Regular cardiac myocyte (primary cell): ENCODE data around the gene KRTAP2-3. TPM values are rescaled to one million over a fixed set of nuclear protein-coding genes. Genes with fewer than 3 reads are reported as not detected.

Source experiments
- total RNA-seq: library from RNA; depleted of rRNA; stranded (reverse); fragments of >200 nt; gene quantifications from 2 replicates; pipeline ENCODE4 v1.2.3, GENCODE V29; 2014

KRTAP2-3 gene, protein sequence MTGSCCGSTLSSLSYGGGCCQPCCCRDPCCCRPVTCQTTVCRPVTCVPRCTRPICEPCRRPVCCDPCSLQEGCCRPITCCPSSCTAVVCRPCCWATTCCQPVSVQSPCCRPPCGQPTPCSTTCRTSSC
- total RNA-seq: under 0.01 and 0.77 TPM in 2 replicates

DNA sequence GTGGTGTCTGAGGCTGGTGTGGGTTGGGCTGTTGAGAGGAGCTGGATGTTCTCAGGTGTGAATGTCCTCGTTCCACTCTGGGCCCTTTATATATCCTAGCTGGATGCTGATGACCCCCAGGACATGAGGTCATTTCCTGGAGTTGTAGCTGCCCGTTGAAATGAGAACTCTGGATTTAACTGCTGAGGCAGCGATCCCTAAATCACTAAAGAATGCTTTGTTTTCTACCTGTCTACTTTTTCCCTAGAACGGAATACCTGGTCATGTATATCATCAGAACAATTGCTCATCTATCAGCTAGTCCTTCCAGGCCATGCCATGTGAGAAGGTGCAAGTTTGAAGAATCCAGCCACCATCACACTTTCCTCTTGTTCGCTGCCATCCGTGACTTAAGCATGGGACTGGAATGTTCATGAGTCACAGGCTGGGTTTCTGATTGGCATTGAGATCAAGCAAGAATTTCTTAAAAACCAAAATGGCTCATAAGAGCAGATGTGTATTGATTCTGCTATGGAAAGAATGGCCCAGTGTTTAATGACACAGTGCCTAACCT, at the start of gene KRTAP2-3:
Gene KRTAP2-3 (minus strand): TSS at position 63 of the 553 bp plus-strand sequence. CDS start 64 bp downstream, outside the sequence.

DNA sequence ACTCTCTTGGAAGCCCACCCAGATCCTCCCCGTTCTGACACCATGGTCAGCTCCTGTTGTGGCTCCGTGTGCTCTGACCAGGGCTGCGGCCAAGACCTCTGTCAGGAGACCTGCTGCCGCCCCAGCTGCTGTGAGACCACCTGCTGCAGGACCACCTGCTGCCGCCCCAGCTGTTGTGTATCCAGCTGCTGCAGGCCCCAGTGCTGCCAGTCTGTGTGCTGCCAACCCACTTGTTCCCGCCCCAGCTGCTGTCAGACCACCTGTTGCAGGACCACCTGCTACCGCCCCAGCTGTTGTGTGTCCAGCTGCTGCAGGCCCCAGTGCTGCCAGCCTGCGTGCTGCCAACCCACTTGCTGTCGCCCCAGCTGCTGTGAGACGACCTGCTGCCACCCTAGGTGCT, 45.4 kb upstream of the KRTAP2-3 start, which contains the start of gene KRTAP4-9:
Gene KRTAP4-9 (plus strand): TSS at position 43 of the 400 bp plus-strand sequence. CDS start 0 bp downstream, at position 43.

DNA sequence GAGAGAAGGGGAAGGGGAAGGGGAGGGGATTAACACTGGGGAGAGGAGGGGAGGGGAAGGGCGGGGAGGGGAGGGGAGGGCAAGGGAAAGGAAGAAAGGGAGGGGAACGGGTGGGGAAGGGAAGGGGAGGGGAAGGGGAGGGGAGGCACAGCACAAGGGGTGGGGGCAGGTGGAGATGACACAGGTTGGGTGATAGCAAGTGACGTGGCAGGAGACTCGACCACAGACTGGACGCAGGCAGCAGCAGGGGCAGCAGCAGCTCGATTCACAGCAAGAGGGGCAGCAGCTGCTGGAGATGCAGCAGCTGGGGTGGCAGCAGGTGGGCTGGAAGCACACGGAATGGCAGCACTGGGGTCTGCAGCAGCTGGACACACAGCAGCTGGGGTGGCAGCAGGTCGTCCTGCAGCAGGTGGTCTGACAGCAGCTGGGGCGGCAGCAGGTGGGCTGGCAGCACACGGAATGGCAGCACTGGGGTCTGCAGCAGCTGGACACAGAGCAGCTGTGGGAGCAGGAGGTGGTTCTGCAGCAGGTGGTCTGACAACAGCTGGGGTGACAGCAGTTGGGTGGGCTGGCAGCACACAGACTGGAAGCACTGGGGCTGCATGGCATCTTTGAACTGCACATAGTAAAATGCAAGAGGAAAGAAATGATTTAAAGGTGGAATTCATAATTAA, 41.8 kb upstream of the KRTAP2-3 start, which contains the start of gene KRTAP4-16:
Gene KRTAP4-16 (minus strand): TSS at position 624 of the 674 bp plus-strand sequence. CDS start 0 bp downstream, at position 624.

DNA sequence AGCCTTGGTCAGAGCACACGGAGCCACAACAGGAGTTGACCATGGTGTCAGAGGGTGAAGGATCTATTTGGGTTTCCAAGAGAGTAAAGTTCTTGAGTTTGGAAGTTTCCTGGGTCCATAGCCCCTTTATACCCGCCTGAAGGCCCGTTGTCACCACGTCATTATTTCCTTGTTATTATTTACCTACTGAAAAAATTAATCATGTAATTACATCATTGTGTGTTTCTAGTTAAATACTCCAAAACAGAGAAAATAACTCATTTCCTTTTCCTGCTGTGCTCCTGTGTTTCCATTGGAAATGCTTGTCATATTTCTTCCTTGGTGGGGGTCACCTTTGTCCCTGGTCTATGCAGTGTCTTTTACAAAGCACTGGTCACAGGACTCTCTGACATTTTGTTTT, 38.1 kb upstream of the KRTAP2-3 start, which contains the start of gene KRTAP4-8:
Gene KRTAP4-8 (minus strand): TSS at position 101 of the 400 bp plus-strand sequence. CDS start 58 bp downstream, at position 43.

GRCh38 chr17:41084100-41084856, 24.4 kb upstream of the KRTAP2-3 start, which contains the start of gene KRTAP4-7:
KRTAP4-7 (plus strand) TSS chr17:41084150; CDS start chr17:41084207, 57 bp downstream.

GRCh38 chr17:41065829-41066624, 6.1 kb upstream of the KRTAP2-3 start, which contains the start of gene KRTAP2-4:
KRTAP2-4 (minus strand) TSS chr17:41065879; CDS start chr17:41065845, 34 bp downstream.

GRCh38 chr17:41055130-41055529, 4.8 kb downstream of the KRTAP2-3 start, which contains the start of gene KRTAP2-2:
KRTAP2-2 (minus strand) TSS chr17:41055230; CDS start chr17:41055211, 19 bp downstream.

GRCh38 chr17:41046735-41047465, 13.0 kb downstream of the KRTAP2-3 start, which contains the start of gene KRTAP2-1:
KRTAP2-1 (minus strand) TSS chr17:41047316; CDS start chr17:41047267, 49 bp downstream.

GRCh38 chr17:41040783-41041571, 18.9 kb downstream of the KRTAP2-3 start, which contains the start of gene KRTAP1-1:
KRTAP1-1 (minus strand) TSS chr17:41041450; CDS start chr17:41041397, 53 bp downstream.

GRCh38 chr17:41034346-41034935, 25.5 kb downstream of the KRTAP2-3 start, which contains the start of gene KRTAP1-3:
KRTAP1-3 (minus strand) TSS chr17:41034874; CDS start chr17:41034821, 53 bp downstream.

DNA sequence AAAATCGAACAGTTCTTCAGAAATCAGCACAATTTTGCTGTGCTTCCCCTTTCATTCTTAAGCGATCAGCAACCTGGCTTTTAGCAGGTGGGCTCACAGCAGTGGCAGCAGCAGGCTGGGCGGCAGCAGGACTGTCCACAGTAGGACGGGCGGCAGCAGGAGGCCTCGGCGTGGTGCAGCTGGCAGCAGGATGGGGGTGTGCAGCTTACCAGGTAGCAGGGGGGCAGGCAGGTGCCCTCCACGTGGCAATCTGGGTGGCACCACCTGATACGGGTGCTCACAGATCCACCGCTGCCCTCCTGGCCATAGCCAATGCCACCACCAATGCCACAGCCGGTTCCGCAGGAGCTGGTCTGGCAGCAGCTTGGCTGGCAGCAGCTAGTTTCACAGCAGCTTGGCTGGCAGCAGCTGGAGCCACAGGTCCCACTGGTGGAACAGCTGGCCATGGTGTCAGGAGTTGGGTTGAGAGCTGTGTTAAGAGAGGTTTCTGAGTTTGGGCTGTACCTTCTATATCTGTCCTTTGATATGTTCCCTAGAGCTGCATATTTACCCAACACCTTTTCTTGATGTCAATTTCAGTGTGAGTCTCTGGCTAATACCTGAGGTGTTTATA, 30.2 kb downstream of the KRTAP2-3 start, which contains the start of gene KRTAP1-4:
Gene KRTAP1-4 (minus strand): TSS at position 563 of the 613 bp plus-strand sequence. CDS start 117 bp downstream, at position 446.

DNA sequence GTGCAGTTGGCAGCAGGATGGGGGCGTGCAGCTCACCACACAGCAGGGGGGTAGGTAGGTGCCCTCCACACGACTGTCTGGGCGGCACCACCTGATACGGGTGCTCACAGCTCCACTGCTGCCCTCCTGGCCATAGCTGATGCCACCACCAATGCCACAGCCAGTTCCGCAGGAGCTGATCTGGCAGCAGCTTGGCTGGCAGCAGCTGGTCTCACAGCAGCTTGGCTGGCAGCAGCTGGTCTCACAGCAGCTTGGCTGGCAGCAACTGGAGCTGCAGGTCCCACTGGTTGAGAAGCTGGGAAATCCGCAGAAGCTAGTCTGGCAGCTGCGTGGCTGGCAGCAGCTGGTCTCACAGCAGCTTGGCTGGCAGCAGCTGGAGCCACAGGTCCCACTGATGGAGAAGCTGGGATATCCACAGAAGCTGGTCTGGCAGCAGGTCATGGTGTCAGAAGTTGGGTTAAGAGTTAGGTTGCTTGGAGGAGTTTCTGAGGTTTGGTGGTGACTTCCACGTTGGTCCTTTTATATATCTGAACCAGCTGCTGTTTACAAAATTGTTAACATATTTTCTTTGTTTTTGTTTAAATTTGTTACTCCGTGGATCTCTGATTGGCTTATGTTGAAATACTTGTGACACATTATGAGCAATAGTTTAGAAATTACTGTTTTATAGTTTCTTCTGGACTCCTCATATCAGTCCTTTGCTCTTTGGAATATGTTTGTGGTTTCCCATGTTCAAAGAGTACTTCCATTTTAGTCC, 33.0 kb downstream of the KRTAP2-3 start, which contains the start of gene KRTAP1-5:
Gene KRTAP1-5 (minus strand): TSS at position 494 of the 757 bp plus-strand sequence. CDS start 53 bp downstream, at position 441.

Other genes with a start within 250 kb of the KRTAP2-3 start
- 3.9 and 8.8 TPM in 2 replicates for gene KRT10, start 237.5 kb downstream of the KRTAP2-3 start, total RNA-seq
- gene KRT12, start 192.9 kb downstream of the KRTAP2-3 start, total RNA-seq: not detected in 2 replicates
- gene KRT20, start 174.9 kb downstream of the KRTAP2-3 start, total RNA-seq: not detected in 2 replicates
- gene KRT23, start 122.5 kb downstream of the KRTAP2-3 start, total RNA-seq: under 0.01 TPM in 1 of 2 replicates, not detected in the other
- gene KRT39, start 93.2 kb downstream of the KRTAP2-3 start, total RNA-seq: 0.28 TPM in 1 of 2 replicates, not detected in the other
- not detected in 2 replicates for gene KRT40, start 75.8 kb downstream of the KRTAP2-3 start, total RNA-seq
- gene KRTAP3-3, start 66.0 kb downstream of the KRTAP2-3 start, total RNA-seq: not detected in 2 replicates
- not detected in 2 replicates for gene KRTAP3-2, start 60.2 kb downstream of the KRTAP2-3 start, total RNA-seq
- not detected in 2 replicates for gene KRTAP3-1, start 51.0 kb downstream of the KRTAP2-3 start, total RNA-seq
- gene KRTAP1-5, start 32.9 kb downstream of the KRTAP2-3 start, total RNA-seq: 1.9 and 5.1 TPM in 2 replicates
- not detected in 2 replicates for gene KRTAP1-4, start 29.9 kb downstream of the KRTAP2-3 start, total RNA-seq
- not detected in 2 replicates for gene KRTAP1-3, start 25.2 kb downstream of the KRTAP2-3 start, total RNA-seq
- gene KRTAP1-1, start 18.7 kb downstream of the KRTAP2-3 start, total RNA-seq: under 0.01 TPM in 1 of 2 replicates, not detected in the other
- not detected in 2 replicates for gene KRTAP2-1, start 12.8 kb downstream of the KRTAP2-3 start, total RNA-seq
- not detected in 2 replicates for gene KRTAP2-2, start 4.9 kb downstream of the KRTAP2-3 start, total RNA-seq
- 0.28 TPM in 1 of 2 replicates, not detected in the other for gene KRTAP2-4, start 5.8 kb upstream of the KRTAP2-3 start, total RNA-seq
- not detected in 2 replicates for gene KRTAP4-7, start 24.0 kb upstream of the KRTAP2-3 start, total RNA-seq
- gene KRTAP4-8, start 38.0 kb upstream of the KRTAP2-3 start, total RNA-seq: not detected in 2 replicates
- not detected in 2 replicates for gene KRTAP4-16, start 42.1 kb upstream of the KRTAP2-3 start, total RNA-seq
- not detected in 2 replicates for gene KRTAP4-9, start 45.3 kb upstream of the KRTAP2-3 start, total RNA-seq
- not detected in 2 replicates for gene KRTAP4-11, start 58.3 kb upstream of the KRTAP2-3 start, total RNA-seq
- gene KRTAP4-12, start 64.1 kb upstream of the KRTAP2-3 start, total RNA-seq: not detected in 2 replicates
- not detected in 2 replicates for gene KRTAP4-6, start 80.4 kb upstream of the KRTAP2-3 start, total RNA-seq
- gene KRTAP4-5, start 89.7 kb upstream of the KRTAP2-3 start, total RNA-seq: not detected in 2 replicates
- not detected in 2 replicates for gene KRTAP4-4, start 100.6 kb upstream of the KRTAP2-3 start, total RNA-seq
- not detected in 2 replicates for gene KRTAP4-3, start 108.1 kb upstream of the KRTAP2-3 start, total RNA-seq
- not detected in 2 replicates for gene KRTAP4-2, start 118.1 kb upstream of the KRTAP2-3 start, total RNA-seq
- not detected in 2 replicates for gene KRTAP4-1, start 124.8 kb upstream of the KRTAP2-3 start, total RNA-seq
- not detected in 2 replicates for gene KRTAP9-1, start 129.8 kb upstream of the KRTAP2-3 start, total RNA-seq
- not detected in 2 replicates for gene KRTAP9-2, start 166.5 kb upstream of the KRTAP2-3 start, total RNA-seq
- gene KRTAP9-3, start 172.3 kb upstream of the KRTAP2-3 start, total RNA-seq: not detected in 2 replicates
- gene KRTAP9-8, start 177.9 kb upstream of the KRTAP2-3 start, total RNA-seq: not detected in 2 replicates
- not detected in 2 replicates for gene KRTAP9-4, start 189.6 kb upstream of the KRTAP2-3 start, total RNA-seq
- not detected in 2 replicates for gene KRTAP9-9, start 195.3 kb upstream of the KRTAP2-3 start, total RNA-seq
- not detected in 2 replicates for gene KRTAP9-6, start 205.3 kb upstream of the KRTAP2-3 start, total RNA-seq
- gene KRTAP9-7, start 215.6 kb upstream of the KRTAP2-3 start, total RNA-seq: not detected in 2 replicates
- not detected in 2 replicates for gene KRTAP29-1, start 242.7 kb upstream of the KRTAP2-3 start, total RNA-seq
- not detected in 2 replicates for gene KRTAP16-1, start 249.2 kb upstream of the KRTAP2-3 start, total RNA-seq